Measurements from ENCODE around the gene COPS7A.
"Not testable (repeated sequence)": the region's sequence is repeated elsewhere in the genome, so short reads cannot be mapped to it uniquely, and the experiment has no call there.

COPS7A gene

DNA sequence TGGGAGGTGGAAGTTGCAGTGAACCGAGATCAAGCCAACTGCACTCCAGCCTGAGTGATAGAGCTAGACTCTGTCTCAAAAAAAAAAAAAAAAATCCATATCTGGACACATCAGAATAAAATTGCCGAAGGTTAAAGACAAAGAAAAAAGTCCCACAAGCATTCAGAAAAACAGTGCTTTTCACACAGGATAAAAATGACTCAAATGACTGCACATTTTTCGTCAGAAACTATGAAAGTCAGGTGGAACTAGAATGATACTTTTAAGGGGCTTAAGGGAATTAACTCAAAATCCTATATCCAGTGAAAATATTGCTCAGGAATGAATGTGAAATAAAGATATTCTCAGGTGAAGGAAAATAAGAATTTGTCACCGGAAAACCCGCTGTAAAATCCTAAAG lies 12.9 kb downstream of the COPS7A start:
- no peak for DNase-seq (ENCODE audit: low read depth)
- TF ChIP-seq, protein P1, sequence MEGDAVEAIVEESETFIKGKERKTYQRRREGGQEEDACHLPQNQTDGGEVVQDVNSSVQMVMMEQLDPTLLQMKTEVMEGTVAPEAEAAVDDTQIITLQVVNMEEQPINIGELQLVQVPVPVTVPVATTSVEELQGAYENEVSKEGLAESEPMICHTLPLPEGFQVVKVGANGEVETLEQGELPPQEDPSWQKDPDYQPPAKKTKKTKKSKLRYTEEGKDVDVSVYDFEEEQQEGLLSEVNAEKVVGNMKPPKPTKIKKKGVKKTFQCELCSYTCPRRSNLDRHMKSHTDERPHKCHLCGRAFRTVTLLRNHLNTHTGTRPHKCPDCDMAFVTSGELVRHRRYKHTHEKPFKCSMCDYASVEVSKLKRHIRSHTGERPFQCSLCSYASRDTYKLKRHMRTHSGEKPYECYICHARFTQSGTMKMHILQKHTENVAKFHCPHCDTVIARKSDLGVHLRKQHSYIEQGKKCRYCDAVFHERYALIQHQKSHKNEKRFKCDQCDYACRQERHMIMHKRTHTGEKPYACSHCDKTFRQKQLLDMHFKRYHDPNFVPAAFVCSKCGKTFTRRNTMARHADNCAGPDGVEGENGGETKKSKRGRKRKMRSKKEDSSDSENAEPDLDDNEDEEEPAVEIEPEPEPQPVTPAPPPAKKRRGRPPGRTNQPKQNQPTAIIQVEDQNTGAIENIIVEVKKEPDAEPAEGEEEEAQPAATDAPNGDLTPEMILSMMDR (conservative IDR thresholded peaks at IDR 0.05; ENCODE audit: control insufficient read depth, insufficient read depth, low read depth, low read length) = no peak
- no peak overlapping the region for H3K4me3 ChIP-seq (ENCODE audit: control insufficient read depth, low read depth, low read length)

DNA sequence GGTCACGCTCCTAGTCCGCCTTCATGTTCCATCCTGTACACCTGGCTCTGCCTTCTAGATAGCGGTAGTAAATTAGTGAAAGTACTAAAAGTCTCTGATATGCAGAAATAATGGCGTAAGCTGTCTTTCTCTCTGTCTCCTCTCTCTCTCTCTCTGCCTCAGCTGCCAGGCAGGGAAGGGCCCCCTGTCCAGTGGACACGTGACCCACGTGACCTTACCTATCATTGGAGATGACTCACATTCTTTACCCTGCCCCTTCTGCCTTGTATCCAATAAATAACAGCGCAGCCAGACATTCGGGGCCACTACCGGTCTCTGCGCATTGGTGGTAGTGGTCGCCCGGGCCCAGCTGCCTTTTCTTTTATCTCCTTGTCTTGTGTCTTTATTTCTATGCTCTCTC lies 18.2 kb downstream of the COPS7A start:
- not testable (repeated sequence) for DNase-seq (ENCODE audit: low read depth); H3K4me3 ChIP-seq (ENCODE audit: control insufficient read depth, low read depth, low read length)

GRCh38 chr12:6742834-6743233 lies 19.0 kb downstream of the COPS7A start:
- TF ChIP-seq, protein P1 (conservative IDR thresholded peaks at IDR 0.05; ENCODE audit: control insufficient read depth, insufficient read depth, low read depth, low read length) = no peak
- H3K4me3 ChIP-seq (ENCODE audit: control insufficient read depth, low read depth, low read length) = no peak overlapping the region
- DNase-seq (ENCODE audit: low read depth) = no peak

- not testable (repeated sequence) for DNase-seq (ENCODE audit: low read depth); H3K4me3 ChIP-seq (ENCODE audit: control insufficient read depth, low read depth, low read length)
Observed at GRCh38 chr12:6743300-6743699, 19.5 kb downstream of the COPS7A start.

DNA sequence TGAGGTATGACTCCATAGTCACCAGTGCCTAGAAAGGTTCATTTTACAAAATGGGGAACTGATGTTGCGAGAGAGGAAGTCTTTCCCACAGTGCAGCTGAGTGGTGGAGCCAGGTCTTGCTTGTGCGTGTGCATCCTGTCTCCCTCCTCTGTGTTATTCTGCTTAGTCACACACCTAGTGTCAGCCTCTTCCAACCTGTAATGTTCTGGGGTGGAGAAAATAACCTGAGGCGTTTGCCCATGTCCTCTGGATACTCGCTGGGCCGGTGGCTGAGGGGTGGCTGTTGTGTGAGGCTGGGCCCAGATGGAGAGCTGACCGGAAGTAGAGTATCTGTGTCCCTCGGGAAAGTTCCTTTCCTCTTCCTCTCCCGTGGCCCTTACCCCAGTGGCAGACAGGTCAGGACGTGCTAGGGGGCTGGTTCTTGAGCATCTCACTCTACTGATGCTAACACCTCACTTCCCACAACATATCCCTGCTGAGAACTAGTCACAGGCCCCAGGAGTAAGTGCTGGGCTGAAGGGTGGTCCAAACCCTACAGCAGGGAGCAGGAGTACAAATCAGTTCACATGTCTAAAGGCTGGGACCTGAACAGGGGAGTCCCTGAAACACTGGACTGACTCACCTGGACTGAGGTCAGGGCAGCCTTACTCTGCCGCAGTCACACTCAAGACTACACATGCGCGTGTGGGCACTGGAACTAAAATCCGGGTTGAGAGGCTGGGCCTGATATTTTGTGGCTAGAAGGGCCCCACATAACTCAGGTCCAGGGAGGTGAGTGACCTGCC lies 22.1 kb downstream of the COPS7A start:
- peak; percentile 12 for DNase-seq (ENCODE audit: low read depth)
- H3K4me3 ChIP-seq (ENCODE audit: control insufficient read depth, low read depth, low read length) = no peak overlapping the region
- TF ChIP-seq, protein P1 (conservative IDR thresholded peaks at IDR 0.05; ENCODE audit: control insufficient read depth, insufficient read depth, low read depth, low read length) = no peak

DNA sequence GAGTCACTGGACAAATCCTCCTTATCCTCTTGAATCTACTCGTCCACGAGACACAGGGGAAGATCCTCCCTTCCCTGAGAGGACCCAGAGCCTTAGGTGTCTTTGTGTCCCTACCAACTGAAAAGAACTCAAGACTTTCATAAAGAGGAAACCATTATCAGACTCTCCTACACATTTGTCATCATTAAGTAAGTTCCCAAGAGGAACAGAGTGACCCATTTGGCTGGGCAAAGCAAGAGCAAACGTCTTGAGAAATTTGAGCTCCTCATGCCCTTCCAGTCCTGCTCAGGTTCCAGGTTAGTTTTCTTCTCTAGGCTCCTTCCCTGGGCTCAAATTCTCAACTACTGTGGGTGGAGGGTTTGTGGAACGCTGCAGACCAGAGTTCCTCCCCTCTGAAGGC lies 23.4 kb downstream of the COPS7A start:
- DNase-seq (ENCODE audit: low read depth) = no peak
- H3K4me3 ChIP-seq (ENCODE audit: control insufficient read depth, low read depth, low read length) = no peak overlapping the region
- TF ChIP-seq, protein P1 (conservative IDR thresholded peaks at IDR 0.05; ENCODE audit: control insufficient read depth, insufficient read depth, low read depth, low read length) = no peak

DNA sequence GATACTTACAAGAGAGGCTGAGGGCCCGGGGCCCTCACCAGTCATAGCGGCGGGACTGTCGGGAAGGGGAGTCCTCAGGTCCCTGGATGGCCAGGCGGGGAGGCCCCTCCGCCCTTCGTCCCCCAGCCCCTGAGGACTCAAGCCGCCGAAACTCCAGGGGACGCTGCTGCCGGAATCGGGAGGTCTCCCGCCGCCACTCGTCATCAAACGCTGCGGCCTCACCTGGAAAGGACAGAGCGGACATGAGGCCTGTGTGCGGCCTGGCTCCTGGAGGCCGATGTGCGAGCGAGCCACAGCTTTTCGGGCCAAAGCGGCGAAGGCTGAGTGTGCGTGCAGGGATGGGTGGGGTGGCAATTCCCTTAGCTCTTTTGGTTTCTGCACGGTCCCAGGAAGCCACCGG lies 24.9 kb downstream of the COPS7A start:
- H3K4me3 ChIP-seq (ENCODE audit: control insufficient read depth, low read depth, low read length) = no peak overlapping the region
- no peak for DNase-seq (ENCODE audit: low read depth)
- TF ChIP-seq, protein P1 (conservative IDR thresholded peaks at IDR 0.05; ENCODE audit: control insufficient read depth, insufficient read depth, low read depth, low read length) = no peak

- H3K4me3 ChIP-seq (ENCODE audit: control insufficient read depth, low read depth, low read length) = no peak overlapping the region
- TF ChIP-seq, protein P1 (conservative IDR thresholded peaks at IDR 0.05; ENCODE audit: control insufficient read depth, insufficient read depth, low read depth, low read length) = no peak
- DNase-seq (ENCODE audit: low read depth) = no peak
Observed at GRCh38 chr12:6750506-6750905, 26.7 kb downstream of the COPS7A start.

Measured in fibroblast of mammary gland (primary cell).